Stimulated activated CD4-positive, alpha-beta T cell treated with anti-CD3 and anti-CD28 coated beads, Interleukin-4, amount 100 ng/mL, for 4 hours (primary cell): ENCODE measurements around the gene FAM170A.

Experiments
- DNase-seq, 2 experiments: peaks; one replicate each; pipeline ENCODE4 v3.0.0-alpha.2; 2020

Gene FAM170A, protein sequence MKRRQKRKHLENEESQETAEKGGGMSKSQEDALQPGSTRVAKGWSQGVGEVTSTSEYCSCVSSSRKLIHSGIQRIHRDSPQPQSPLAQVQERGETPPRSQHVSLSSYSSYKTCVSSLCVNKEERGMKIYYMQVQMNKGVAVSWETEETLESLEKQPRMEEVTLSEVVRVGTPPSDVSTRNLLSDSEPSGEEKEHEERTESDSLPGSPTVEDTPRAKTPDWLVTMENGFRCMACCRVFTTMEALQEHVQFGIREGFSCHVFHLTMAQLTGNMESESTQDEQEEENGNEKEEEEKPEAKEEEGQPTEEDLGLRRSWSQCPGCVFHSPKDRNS

DNA sequence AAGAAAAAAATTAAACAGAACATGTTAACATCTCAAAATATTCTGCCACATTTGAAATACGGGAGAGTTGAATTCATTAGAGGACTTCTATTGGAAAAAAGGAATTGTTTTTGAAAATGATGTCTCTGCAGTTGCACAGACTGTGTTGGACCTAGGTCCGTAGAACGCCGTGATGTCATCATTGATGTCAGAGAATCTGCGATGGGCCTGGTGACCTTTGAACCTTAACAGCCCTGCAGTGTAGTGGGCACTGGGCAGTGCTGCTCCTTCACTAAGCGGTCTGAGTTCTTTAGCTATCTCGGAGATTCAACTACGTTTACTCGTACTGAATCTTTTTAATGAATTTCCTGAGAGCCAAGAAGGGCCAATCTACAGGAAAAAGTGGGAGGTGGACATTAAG lies at the start of gene FAM170A:
TSS of gene FAM170A (plus strand) at position 220 of the 400 bp plus-strand sequence. CDS start 211 bp downstream, outside the sequence.
- no peak for DNase-seq

DNA sequence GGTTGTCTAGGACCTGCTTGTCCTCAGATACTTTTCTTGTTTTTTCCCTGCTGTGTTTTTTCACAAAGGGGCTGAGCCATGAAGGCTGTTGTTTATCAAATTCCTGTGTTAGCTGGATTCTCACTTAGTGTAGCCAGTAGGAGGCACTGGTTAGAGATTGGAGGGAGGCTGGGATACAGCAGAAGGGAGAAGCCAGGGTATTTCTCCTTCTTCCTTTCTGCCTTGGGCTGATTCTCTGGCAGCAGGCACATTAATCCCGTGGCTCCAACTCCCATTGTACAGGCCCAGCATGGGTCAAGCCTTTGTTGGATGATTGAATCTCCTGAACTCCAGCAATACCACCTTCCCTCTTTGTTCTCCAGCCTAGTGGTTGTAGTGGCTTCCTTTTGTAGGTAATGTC lies 46.4 kb upstream of the FAM170A start:
- DNase-seq, result no peak

DNA sequence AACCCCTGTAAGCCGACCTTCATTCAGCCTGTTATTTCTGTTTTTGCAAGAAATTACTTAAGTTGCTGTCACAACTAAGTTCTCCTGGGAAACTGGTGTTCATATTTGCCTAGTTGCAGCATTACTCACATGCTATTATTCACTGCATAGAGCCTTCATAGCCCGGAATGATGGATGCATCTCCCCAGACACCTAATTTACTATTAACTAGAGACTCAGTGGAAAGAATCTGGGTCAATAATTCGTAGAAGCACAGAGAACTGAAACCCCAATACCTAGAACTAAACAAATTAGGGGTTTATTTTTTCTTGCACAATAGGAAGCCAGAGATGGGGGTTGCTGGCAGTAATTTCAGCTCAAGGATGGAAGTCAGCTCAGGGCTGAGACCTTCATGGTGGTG lies 45.7 kb upstream of the FAM170A start:
- no peak for DNase-seq

DNA sequence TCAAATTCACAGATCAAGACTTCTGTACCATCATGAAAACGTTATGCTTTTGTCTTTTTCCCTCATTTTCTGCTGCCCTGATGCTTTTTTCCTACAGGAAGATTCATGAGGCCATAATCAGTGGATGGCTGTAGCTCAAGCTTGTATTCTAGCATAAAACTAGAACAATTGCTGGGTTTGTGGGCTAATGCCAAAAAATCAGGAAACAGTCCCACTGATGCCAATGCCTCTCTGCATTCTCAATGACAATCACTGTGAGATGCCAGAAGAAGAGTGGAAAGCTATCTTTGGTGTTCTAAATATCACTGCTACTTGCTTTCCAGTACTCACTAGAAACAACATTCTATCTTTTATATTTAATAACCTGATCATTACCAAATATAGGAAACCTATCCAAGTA lies 33.3 kb upstream of the FAM170A start:
- DNase-seq, result no peak

DNA sequence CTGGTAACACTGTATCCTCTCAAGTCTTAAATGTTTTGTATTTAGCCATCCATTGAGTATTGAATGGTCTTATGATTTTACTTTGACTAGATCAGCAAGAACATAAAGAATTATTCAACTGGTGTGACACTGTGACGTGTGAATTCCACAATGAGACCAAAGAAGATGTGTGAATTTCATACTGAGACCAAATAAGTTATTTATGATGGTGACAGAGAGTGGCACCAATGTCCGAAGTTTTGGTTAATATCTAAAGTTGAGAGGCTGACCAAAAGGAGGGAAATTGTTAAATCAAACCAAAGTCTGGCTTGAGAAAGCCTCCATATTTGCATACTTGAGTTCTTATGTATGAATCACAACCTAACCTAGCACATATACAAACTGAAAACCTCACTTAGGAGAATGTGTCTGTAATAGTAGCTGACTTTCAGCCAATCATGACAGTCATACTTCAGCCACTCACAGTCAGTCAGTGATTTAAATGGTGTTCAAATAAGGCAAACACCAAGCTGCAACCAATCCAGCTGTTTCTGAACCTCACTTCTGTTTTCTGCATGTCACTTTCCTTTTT lies 31.5 kb upstream of the FAM170A start:
- no peak for DNase-seq

DNA sequence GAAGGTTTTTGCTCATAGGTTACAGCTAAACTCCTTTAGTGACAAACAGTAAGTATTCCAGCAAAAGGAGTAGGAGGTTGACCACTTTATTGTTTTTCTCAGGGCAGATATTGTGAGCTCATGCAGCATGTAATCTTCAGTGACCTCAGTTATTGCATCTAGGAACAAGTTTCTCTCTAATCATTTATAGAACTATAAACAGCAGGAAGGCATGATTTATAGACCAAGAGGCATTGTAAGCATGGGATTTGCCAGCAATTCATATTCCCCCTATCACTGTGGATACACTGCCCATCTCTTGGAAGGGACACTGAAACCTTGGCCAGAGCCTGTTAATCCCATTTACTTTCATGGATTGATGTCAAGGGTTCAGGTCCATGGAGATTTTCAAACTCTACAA lies 15.4 kb upstream of the FAM170A start:
- DNase-seq, result no peak

DNA sequence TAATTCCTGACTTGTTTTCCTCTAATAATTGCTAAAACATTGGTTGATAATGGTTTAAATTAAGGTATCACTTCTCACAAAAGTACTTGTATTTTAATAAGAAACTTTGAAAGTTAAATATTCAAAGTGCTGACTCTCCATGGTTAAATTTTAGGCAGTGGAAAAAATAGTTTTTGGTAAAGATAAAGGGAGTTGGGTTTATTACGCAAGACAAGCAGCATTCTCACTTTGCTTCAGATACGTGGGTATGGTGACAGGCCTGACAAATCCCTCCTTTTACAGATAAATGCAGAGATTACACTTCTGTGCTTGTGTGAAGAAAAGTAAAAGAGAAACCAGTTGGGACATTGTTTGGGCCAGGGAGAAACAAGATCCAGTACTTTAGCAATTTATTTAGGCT lies 14.5 kb upstream of the FAM170A start:
- no peak for DNase-seq

DNA sequence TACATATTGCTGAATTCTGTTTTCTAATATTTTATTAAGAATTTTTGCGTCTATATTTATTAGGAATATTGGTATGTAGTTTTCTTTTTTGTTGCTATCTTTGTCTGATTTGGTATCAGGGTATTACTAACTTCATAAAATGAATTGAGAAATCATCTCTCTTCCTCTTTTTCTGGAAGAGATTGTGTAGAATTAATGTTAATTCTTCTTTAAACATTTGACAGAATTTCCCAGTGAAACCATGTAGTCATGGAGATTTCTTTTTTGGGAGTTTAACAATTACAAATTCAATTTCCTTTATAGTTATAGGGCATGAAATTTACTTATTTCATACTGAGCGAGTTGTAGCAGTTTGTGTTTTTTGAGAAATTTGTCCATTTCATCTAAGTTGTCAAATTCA lies 3.3 kb upstream of the FAM170A start:
- no peak for DNase-seq

DNA sequence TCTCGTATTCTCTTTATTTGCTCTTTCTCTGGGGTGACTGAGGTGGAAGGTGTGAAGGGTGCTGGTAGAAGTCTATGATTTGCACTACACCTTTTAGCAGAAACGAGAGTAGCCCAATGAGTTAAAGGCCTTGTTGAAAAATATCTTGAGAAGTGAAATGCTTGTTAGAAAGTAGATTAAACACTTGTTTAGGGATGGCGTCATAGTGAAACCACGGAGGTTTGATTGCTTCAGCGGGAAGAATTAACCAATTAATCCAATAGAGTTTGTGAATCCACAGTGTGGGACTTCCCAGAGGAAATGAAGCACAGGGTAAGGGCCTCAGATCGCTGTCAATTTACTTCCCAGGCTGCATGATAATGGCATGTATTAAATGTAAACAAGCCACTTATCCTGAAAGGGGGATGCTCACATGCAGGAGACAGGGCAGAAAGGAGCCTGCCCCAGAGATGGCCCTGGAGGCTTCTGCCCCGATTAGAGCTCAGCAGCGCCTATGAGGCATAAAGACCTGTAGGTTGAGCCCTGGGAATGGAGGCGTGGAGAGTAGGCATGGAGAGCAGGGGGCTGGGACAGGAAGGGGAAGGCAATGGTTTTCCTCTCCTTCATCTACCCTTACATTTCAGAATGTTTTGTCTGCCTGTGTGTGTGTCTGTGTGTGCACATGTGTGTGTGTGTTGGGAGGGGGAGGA lies 1.5 kb downstream of the FAM170A start:
- DNase-seq, result no peak

DNA sequence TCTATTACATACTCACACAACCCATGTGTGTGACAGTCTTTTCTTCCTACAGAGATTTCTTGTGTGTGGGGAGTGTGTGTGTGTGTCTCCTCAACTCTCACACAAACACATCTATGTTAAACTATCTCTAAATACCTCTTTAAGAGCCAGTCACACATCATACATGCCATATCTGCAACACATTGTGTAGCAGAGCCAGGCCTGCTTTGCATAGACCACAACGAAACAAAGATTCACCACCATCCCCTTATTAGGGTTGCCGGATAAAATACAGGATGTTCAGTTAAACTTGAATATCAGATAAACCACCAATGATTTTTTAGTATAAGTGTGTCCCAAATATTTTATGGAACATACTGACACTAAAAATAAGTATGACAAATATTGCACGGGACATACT lies 2.3 kb downstream of the FAM170A start:
- no peak for DNase-seq

DNA sequence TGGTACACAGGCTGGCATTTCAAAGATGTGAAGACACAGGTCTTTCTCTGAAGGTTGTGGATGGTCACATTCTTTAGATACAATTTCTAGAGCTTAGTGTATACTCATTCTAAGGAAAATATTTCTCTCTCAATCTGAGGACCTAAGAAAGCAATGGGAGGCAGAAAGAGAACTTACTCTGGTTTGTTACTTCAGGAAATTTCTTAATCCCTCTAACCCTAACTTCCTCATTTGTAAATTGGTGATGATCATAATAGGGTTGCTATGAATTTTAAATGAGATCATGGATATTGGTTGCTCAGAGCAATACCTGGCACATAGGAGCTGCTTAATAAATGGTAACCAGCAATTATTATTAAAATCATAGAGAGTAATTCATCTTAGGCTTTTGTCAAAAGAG lies 22.1 kb downstream of the FAM170A start:
- no peak for DNase-seq

DNA sequence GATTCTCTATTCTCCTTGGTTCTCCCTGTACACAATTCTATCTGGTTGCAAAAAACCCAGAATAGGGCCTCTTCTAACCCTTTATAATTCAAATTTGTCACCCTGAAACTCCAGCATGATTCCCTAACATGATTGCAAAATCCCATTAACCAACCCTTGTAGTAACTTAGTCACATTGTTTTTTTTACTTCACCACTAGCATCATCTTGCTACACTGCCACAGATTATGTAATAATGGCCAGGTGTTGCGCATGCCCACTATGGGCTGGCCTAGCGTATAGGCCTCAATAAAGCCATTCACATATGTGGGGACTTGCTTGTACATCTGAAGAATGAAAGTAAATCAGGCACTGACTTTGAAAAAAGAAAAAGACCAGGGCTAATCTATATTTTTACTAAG lies 25.7 kb downstream of the FAM170A start:
- no peak for DNase-seq

DNA sequence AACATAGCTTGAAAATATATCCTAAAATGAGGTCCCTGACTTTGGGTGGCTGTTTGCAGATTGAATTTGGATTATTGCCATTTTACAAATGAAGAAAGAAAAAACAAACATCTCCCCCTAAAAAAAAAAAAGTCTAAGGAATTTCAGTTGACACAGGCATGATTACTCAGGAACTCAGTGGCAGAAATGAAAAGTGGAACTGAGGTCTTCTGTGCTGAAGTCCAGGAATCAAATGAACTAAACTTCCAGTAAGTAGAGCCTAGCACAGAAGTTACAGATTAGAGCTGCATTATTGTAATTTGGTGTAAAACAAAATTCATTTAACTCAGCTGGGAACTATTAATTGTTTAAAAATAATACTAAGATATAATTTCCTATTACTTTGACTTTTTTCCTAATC lies 26.7 kb downstream of the FAM170A start:
- no peak for DNase-seq

DNA sequence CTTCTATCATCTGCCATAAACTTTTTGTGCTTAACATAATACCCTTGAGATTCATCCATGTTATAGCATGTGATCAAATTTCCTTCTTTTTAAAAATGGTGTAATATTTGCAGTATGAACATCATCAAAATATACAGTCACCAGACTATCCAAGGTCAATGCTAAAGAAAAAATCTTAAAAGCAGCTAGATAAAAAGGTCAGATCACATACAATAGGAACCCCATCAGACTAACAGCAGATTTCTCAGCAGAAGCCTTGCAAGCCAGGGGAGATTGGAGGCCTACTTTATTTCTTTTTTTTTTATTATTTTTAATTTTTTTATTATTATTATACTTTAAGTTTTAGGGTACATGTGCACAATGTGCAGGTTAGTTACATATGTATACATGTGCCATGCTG lies 37.2 kb downstream of the FAM170A start:
- no peak for DNase-seq

DNA sequence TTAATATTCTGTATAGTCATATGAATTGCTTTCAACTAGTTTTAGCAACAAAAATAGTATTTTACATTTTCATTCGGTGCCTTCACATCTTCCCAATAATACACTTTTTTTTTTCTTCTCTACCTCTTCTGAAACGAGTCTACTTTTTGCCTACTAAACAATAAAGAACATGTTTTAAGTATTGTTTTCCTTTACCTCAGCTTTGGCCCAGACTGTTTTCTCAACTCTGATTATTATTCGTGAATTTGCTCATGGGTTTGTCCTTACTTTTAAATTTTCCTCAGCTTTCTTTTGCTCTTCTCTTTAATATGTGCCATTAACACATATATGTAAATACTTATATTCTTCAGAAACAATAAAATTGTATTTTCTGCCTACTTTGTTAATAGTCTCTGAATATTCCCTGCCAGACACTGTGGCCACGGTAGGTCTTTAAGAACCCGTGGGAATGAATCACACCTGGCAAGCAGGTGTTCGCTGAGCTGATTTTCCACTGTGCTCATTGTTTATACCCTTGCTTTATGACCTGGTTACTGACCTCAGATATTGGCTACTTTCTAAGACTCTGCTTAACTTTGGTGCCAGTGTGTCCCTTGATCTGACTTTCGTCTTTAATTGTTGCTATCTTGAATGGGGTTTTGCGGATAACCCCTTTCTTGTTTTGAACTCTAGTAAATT lies 49.1 kb downstream of the FAM170A start:
- no peak for DNase-seq

DNA sequence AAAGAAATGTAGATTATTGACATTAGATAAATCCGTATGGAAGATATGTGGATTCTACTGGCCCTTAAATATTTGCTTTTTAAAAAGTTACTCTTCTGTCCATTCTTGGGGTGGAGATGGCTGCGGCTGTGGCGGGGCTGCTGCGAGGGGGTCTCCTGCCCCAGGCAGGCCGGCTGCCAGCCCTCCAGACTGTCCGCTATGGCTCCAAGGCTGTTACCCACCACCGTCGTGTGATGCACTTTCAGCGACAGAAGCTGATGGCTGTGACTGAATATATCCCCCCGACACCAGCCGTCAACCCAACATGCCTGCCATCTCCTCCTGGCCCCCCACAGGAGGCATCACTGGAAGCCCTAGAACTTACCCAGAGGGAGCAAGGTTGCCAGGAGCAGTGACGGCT lies 50.7 kb downstream of the FAM170A start:
- no peak for DNase-seq

DNA sequence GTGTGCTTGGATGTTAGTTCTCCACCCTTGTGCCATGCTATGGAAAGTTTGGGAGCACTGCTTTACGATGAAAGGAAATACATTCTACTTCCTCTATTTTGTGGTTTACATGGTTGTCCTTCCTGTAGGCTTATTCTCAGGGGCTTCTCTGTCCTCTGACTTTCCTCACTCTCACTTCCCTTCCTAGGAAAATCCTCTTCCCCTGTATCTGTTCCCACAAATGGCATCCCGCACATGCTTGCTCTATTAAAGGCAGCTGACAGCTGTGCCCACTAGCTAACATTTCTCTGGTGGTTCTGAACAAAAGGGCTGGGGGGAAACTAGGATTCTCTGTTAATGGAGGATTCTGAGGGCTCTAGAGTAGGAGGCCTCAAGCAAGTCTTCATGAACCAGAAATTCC lies 52.4 kb downstream of the FAM170A start:
- DNase-seq, result no peak

DNA sequence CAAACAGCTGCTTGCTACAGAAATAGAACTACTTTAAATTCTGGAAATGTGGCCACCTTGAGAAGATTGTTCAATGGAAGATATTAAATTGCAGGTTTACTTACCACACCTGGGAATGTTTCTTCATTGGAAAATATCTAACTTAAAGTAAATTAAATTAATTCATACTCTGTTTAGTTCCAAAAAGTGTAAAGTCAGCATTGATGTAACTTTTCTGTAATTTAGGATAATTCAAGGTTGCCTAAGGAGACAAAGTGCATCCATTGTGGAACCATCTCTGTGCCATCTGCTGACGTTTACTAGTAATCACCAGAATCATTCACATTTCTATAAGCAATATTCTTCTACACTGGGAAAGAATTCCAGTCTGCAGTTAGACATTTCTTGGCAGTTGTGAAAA lies 53.0 kb downstream of the FAM170A start:
- no peak for DNase-seq
